ENCODE measurements around the gene ADRB2.
A peak's percentile ranks its signal among the peaks of the same experiment; 100 is the strongest.

Gene ADRB2

GRCh38 chr5:148826053-148826738 lies at the start of gene ADRB2:
TSS of gene ADRB2 (plus strand) at chr5:148826611. CDS start at chr5:148826832, 221 bp downstream.
- TF ChIP-seq, protein P1, sequence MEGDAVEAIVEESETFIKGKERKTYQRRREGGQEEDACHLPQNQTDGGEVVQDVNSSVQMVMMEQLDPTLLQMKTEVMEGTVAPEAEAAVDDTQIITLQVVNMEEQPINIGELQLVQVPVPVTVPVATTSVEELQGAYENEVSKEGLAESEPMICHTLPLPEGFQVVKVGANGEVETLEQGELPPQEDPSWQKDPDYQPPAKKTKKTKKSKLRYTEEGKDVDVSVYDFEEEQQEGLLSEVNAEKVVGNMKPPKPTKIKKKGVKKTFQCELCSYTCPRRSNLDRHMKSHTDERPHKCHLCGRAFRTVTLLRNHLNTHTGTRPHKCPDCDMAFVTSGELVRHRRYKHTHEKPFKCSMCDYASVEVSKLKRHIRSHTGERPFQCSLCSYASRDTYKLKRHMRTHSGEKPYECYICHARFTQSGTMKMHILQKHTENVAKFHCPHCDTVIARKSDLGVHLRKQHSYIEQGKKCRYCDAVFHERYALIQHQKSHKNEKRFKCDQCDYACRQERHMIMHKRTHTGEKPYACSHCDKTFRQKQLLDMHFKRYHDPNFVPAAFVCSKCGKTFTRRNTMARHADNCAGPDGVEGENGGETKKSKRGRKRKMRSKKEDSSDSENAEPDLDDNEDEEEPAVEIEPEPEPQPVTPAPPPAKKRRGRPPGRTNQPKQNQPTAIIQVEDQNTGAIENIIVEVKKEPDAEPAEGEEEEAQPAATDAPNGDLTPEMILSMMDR (IDR thresholded peaks at IDR 0.05; ENCODE audit: insufficient read depth, low read depth, low read length, missing control alignments), result no peak
- peak; percentile 99 for DNase-seq (ENCODE audit: low read depth)

GRCh38 chr5:148776780-148777179 lies 49.6 kb upstream of the ADRB2 start:
- DNase-seq (ENCODE audit: low read depth), result peak; percentile 98
- H3K4me3 ChIP-seq (ENCODE audit: low read length), result no peak overlapping the region
- TF ChIP-seq, protein P1 (IDR thresholded peaks at IDR 0.05; ENCODE audit: insufficient read depth, low read depth, low read length, missing control alignments), result no peak

More at GRCh38 chr5:148826053-148826738, at the start of gene ADRB2:
- peak within 1 kb of the TSS; percentile 99 for H3K4me3 ChIP-seq (ENCODE audit: low read length)

- TF ChIP-seq, protein P1 (IDR thresholded peaks at IDR 0.05; ENCODE audit: insufficient read depth, low read depth, low read length, missing control alignments), result no peak
- no peak for DNase-seq (ENCODE audit: low read depth)
- H3K4me3 ChIP-seq (ENCODE audit: low read length), result no peak overlapping the region
These were observed 47.5 kb upstream of the ADRB2 start for GRCh38 chr5:148778882-148779281.

- no peak for DNase-seq (ENCODE audit: low read depth)
- TF ChIP-seq, protein P1 (IDR thresholded peaks at IDR 0.05; ENCODE audit: insufficient read depth, low read depth, low read length, missing control alignments), result no peak
- H3K4me3 ChIP-seq (ENCODE audit: low read length), result no peak overlapping the region
These were observed 45.7 kb upstream of the ADRB2 start for GRCh38 chr5:148780711-148781110.

GRCh38 chr5:148781766-148782165 lies 44.6 kb upstream of the ADRB2 start:
- no peak overlapping the region for H3K4me3 ChIP-seq (ENCODE audit: low read length)
- no peak for DNase-seq (ENCODE audit: low read depth)
- TF ChIP-seq, protein P1 (IDR thresholded peaks at IDR 0.05; ENCODE audit: insufficient read depth, low read depth, low read length, missing control alignments), result no peak

DNA sequence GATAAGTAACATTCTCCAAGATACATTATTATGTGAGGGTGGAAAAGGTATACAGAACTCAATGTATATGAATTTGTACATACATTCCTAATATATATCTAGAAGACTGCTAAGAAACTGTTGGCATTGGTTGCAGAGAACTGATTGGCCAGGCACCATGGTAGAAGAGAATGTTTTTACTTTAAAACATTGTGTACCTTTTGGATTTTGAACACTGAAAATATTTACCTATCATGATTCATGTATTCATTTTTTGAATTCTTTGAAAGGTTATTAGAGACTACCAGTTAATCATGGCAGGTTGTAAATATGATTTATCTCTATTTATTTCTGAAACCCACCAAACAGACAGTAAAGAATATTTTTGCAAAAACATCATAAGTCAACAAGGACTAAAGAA lies 41.2 kb upstream of the ADRB2 start:
- TF ChIP-seq, protein P1 (IDR thresholded peaks at IDR 0.05; ENCODE audit: insufficient read depth, low read depth, low read length, missing control alignments), result no peak
- no peak for DNase-seq (ENCODE audit: low read depth)
- no peak overlapping the region for H3K4me3 ChIP-seq (ENCODE audit: low read length)

GRCh38 chr5:148786456-148786855 lies 40.0 kb upstream of the ADRB2 start:
- TF ChIP-seq, protein P1 (IDR thresholded peaks at IDR 0.05; ENCODE audit: insufficient read depth, low read depth, low read length, missing control alignments), result no peak
- DNase-seq (ENCODE audit: low read depth), result peak; percentile 60
- H3K4me3 ChIP-seq (ENCODE audit: low read length), result no peak overlapping the region
